Panc1 (cell line): ENCODE data around the gene LIPH. TPM values are rescaled to one million over a fixed set of nuclear protein-coding genes. Genes with fewer than 3 reads are reported as not detected.

Experiments used
- ATAC-seq: fragments of 200-7000 bp; cut with Tn5 transposase; 2 replicates; pipeline ENCODE4 v1.9.1; 2020; ENCODE audit warnings: mild to moderate bottlenecking, moderate library complexity
- BruUV-seq: library from RNA; stranded (reverse); fragments of 400-500 nt; replicated peaks from 2 replicates; lab custom pipeline; 2021; lab: Mats Ljungman, UMichigan
- CTCF ChIA-PET: fragments of 300-600 bp; sonication (Branson Sonifier 250); formaldehyde crosslinking; loops from one replicate; lab custom pipeline; 2022; ENCODE audit warnings: antibody characterized with exemption; lab: Charles Lee
- POLR2A ChIA-PET: fragments of 300-600 bp; sonication (Branson Sonifier 250); formaldehyde crosslinking; loops from one replicate; lab custom pipeline; 2022; ENCODE audit warnings: antibody characterized with exemption; lab: Charles Lee
- DNase-seq: peaks from one replicate; pipeline ENCODE4 v3.0.0-alpha.2; 2010; ENCODE audit warnings: low read depth, low spot score
- H3K27ac ChIP-seq: 2 replicates; pipeline ENCODE4 v1.5.1; 2011; ENCODE audit warnings: mild to moderate bottlenecking, low read length, inconsistent platforms
- H3K27me3 ChIP-seq: fragments of 200-500 bp; sonication (Bioruptor generic); 2 replicates; pipeline ENCODE4 v1.6.0; 2014; ENCODE audit warnings: low read length, inconsistent platforms; ENCODE audit not compliant: control insufficient read depth, insufficient read depth
- H3K36me3 ChIP-seq: fragments of 200-500 bp; sonication (Bioruptor generic); 2 replicates; pipeline ENCODE4 v1.5.1; 2014; ENCODE audit warnings: inconsistent platforms, mild to moderate bottlenecking, low read length, moderate library complexity; ENCODE audit not compliant: control insufficient read depth, insufficient read depth
- H3K4me1 ChIP-seq: 2 replicates; pipeline ENCODE4 v1.5.1; 2011; ENCODE audit warnings: inconsistent platforms, mild to moderate bottlenecking, low read length, moderate library complexity; ENCODE audit not compliant: control insufficient read depth, insufficient read depth
- H3K4me3 ChIP-seq, 2 experiments: 2 replicates each; pipeline ENCODE4 v1.5.1; 2011 to 2012; ENCODE audit warnings: low read depth in 2 of 2, low read length in 2 of 2, mild to moderate bottlenecking in 2 of 2, inconsistent platforms in 1 of 2, moderate library complexity in 1 of 2
- H3K9me3 ChIP-seq: fragments of 200-500 bp; sonication (Bioruptor generic); 2 replicates; pipeline ENCODE4 v1.5.1; 2014; ENCODE audit warnings: low read depth, mild to moderate bottlenecking, inconsistent platforms, low read length, moderate library complexity; ENCODE audit not compliant: control insufficient read depth, insufficient read depth
- POLR2AphosphoS5 ChIP-seq: IDR thresholded peaks from 2 replicates; pipeline ENCODE4 v1.6.1; 2012; ENCODE audit warnings: mild to moderate bottlenecking, low read depth, low read length, moderate library complexity
- SIN3A ChIP-seq: IDR thresholded peaks from 2 replicates; pipeline ENCODE4 v1.6.1; 2012; ENCODE audit warnings: low read depth, mild to moderate bottlenecking, low read length, moderate library complexity, borderline replicate concordance; ENCODE audit not compliant: insufficient read depth
- TCF7L2 ChIP-seq: IDR thresholded peaks from 2 replicates; pipeline ENCODE4 v1.6.1; 2011; ENCODE audit warnings: mild to moderate bottlenecking, low read depth, low read length, inconsistent platforms
- in situ Hi-C: cut with HindIII; loops from 2 replicates; pipeline ENCODE4 v1.10.0; 2016; ENCODE audit warnings: low sequenced_read_pairs, low pct_unique_long_range_greater_than_20kb
- intact Hi-C: fragments of 100-400 bp; cut with micrococcal nuclease; formaldehyde crosslinking; loops from one replicate; pipeline ENCODE4 v1.10.0; 2022; ENCODE audit not compliant: unreplicated experiment
- total RNA-seq: library from RNA; stranded (reverse); gene quantifications from one replicate; pipeline ENCODE4 v1.2.1, GENCODE V29; 2021; ENCODE audit not compliant: unreplicated experiment
- TF ChIP-seq, protein P1 (sequence below), 2 experiments: IDR thresholded peaks; 2 replicates each; pipeline ENCODE4 v1.6.1; 2011 to 2012; ENCODE audit warnings: low read depth in 2 of 2, control low read depth in 1 of 2, low read length in 1 of 2, mild to moderate bottlenecking in 1 of 2, moderate library complexity in 1 of 2; ENCODE audit not compliant: insufficient read depth in 1 of 2
- TF ChIP-seq, protein P2 (sequence below): fragments of 450-650 bp; IDR thresholded peaks from 2 replicates; pipeline ENCODE4 v1.5.1; 2017; ENCODE audit warnings: mild to moderate bottlenecking

Gene LIPH
- total RNA-seq, 1 experiment from 2014 or later: 19.9 TPM

DNA sequence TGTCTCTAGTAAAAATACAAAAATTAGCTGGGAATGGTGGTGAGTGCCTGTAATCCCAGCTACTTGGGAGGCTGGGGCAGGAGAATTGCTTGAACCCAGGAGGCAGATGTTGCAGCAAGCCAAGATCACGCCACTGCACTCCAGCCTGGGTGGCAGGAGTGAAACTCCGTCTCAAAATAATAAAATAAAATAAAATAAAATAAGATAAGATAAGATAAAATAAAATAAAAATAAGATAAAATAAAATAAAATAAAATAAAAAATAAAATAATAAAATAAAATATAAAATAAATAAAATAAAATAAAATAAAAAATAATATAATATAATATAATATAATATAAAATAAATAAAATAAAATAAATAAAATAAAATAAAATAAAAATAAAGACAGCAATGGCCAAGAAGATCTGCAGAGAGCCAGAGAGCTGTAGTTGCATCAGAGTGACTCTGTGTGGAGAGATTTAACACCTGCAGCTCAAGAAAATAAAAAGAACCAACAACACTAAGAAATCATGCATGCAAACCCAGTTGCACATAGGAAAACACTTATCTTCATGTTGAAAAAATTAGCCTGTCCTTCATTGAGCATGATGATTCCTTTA is 25.9 kb downstream of the LIPH start:
- Histone ChIP-seq H3K4me3 (no peak overlapping the region), H3K27ac (no peak overlapping the region), H3K27me3 (no peaks in the 10 kb centered on the region), H3K4me1 (no peaks in the 10 kb centered on the region), H3K36me3 (no peaks in the 10 kb centered on the region), H3K9me3 (no peaks in the 10 kb centered on the region)
- no TSS peak for BruUV-seq
- DNase-seq (no peak), ATAC-seq (no peak)
- intact Hi-C loops (no loop called here), in situ Hi-C loops (no loop called here)
- POLR2A ChIA-PET: interaction anchor here (0.6 kb wide), 1 partner anchor 96 kb away, joined by 7 read pairs; no protein-coding TSS in a partner anchor
- CTCF ChIA-PET: no interaction called here
- no peak for TF ChIP-seq SIN3A
- no peak for TF ChIP-seq POLR2AphosphoS5
- TF ChIP-seq, protein P1, sequence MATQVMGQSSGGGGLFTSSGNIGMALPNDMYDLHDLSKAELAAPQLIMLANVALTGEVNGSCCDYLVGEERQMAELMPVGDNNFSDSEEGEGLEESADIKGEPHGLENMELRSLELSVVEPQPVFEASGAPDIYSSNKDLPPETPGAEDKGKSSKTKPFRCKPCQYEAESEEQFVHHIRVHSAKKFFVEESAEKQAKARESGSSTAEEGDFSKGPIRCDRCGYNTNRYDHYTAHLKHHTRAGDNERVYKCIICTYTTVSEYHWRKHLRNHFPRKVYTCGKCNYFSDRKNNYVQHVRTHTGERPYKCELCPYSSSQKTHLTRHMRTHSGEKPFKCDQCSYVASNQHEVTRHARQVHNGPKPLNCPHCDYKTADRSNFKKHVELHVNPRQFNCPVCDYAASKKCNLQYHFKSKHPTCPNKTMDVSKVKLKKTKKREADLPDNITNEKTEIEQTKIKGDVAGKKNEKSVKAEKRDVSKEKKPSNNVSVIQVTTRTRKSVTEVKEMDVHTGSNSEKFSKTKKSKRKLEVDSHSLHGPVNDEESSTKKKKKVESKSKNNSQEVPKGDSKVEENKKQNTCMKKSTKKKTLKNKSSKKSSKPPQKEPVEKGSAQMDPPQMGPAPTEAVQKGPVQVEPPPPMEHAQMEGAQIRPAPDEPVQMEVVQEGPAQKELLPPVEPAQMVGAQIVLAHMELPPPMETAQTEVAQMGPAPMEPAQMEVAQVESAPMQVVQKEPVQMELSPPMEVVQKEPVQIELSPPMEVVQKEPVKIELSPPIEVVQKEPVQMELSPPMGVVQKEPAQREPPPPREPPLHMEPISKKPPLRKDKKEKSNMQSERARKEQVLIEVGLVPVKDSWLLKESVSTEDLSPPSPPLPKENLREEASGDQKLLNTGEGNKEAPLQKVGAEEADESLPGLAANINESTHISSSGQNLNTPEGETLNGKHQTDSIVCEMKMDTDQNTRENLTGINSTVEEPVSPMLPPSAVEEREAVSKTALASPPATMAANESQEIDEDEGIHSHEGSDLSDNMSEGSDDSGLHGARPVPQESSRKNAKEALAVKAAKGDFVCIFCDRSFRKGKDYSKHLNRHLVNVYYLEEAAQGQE (IDR thresholded peaks at IDR 0.05; ENCODE audit: insufficient read depth in 1 of 2, low read depth in 2 of 2, low read length in 1 of 2): no peak
- TF ChIP-seq, protein P2, sequence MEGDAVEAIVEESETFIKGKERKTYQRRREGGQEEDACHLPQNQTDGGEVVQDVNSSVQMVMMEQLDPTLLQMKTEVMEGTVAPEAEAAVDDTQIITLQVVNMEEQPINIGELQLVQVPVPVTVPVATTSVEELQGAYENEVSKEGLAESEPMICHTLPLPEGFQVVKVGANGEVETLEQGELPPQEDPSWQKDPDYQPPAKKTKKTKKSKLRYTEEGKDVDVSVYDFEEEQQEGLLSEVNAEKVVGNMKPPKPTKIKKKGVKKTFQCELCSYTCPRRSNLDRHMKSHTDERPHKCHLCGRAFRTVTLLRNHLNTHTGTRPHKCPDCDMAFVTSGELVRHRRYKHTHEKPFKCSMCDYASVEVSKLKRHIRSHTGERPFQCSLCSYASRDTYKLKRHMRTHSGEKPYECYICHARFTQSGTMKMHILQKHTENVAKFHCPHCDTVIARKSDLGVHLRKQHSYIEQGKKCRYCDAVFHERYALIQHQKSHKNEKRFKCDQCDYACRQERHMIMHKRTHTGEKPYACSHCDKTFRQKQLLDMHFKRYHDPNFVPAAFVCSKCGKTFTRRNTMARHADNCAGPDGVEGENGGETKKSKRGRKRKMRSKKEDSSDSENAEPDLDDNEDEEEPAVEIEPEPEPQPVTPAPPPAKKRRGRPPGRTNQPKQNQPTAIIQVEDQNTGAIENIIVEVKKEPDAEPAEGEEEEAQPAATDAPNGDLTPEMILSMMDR: no peak
- TF ChIP-seq TCF7L2: no peak

DNA sequence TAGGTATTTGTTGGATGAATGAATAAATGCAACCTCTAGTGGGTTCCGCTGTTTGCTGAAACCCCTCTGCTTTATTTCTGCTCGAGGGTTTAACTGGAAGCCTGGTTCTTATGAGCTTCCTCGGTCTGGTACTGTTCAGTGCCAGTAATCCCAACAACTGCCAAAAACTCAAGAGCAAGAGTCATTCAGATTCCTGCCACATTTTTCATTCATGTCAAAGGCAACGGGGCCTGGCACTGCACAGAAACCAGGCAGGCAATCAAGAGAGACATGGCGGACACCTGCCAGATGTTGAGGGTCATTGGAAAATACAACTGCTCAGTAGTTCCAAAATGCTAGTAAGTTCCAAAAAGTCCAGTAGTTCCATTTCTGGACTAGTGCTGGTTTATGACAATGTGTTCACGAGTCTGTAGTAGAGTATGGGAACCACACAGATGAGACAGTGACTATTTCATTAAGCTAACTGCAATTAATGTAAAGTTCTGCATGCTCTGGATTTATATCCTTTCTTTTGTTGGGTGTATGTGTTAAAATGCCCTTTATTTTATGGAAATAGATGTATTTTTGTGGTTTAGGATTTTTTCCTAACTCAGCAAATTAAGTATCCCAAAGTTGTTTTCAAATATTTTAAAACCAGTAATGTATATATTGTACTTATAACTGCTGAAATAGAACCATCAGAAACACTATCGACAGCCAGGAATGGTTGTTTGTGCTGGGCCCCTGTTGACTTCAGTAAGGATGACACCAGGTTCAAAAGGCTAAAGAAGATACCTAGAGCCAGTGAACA is 30.8 kb downstream of the LIPH start:
- CTCF ChIA-PET: interaction anchor here (0.6 kb wide), 1 partner anchor 237 kb away, joined by 3 read pairs; no protein-coding TSS in a partner anchor
- no TSS peak for BruUV-seq
- no peak overlapping the region for H3K27ac ChIP-seq

More for the DNA sequence above, 30.8 kb downstream of the LIPH start:
- POLR2A ChIA-PET: interaction anchor here (0.5 kb wide), 1 partner anchor 182 kb away, joined by 4 read pairs; no protein-coding TSS in a partner anchor
- no peak overlapping the region for H3K4me3 ChIP-seq
- no peaks in the 10 kb centered on the region for H3K9me3 ChIP-seq
- ATAC-seq (no peak), DNase-seq (no peak)
- TF ChIP-seq, protein P2: no peak
- no peak for TF ChIP-seq TCF7L2
- TF ChIP-seq, protein P1 (IDR thresholded peaks at IDR 0.05; ENCODE audit: insufficient read depth in 1 of 2, low read depth in 2 of 2, low read length in 1 of 2): no peak
- no peak for TF ChIP-seq SIN3A
- no peak for TF ChIP-seq POLR2AphosphoS5
- H3K27me3 ChIP-seq: no peaks in the 10 kb centered on the region
- in situ Hi-C loops (no loop called here), intact Hi-C loops (no loop called here)
- no peaks in the 10 kb centered on the region for H3K4me1 ChIP-seq
- no peaks in the 10 kb centered on the region for H3K36me3 ChIP-seq
